K562 (cell line): ENCODE results near the gene HOXA5. TPM values are rescaled to one million over a fixed set of nuclear protein-coding genes. Genes with fewer than 3 reads are reported as not detected.
A peak's percentile ranks its signal among the peaks of the same experiment; 100 is the strongest.

ENCODE experiments used
- EWSR1 ChIP-seq: fragments of 450-650 bp; IDR thresholded peaks from 2 replicates; pipeline ENCODE4 v1.6.1; 2018; ENCODE audit warnings: borderline replicate concordance, mild to moderate bottlenecking, low read depth, moderate library complexity; ENCODE audit not compliant: partially characterized antibody
- FOXJ3 ChIP-seq: sonication (generic); formaldehyde crosslinking; IDR thresholded peaks from 2 replicates; pipeline ENCODE4 v1.4.0; 2020; ENCODE audit warnings: mild to moderate bottlenecking, missing genetic modification reagents
- HBP1 ChIP-seq: fragments of 450-650 bp; formaldehyde crosslinking; IDR thresholded peaks from 2 replicates; pipeline ENCODE4 v1.4.0; 2022; ENCODE audit warnings: missing genetic modification characterization
- IRF9 ChIP-seq: fragments of 450-650 bp; IDR thresholded peaks from 2 replicates; pipeline ENCODE4 v1.6.1; 2016; ENCODE audit warnings: missing biosample characterization, missing genetic modification characterization
- KAT2B ChIP-seq: IDR thresholded peaks from one replicate; pipeline ENCODE4 v1.6.1; 2012; ENCODE audit warnings: low read depth, mild to moderate bottlenecking, control low read depth, inconsistent platforms, low read length, moderate library complexity
- LARP7 ChIP-seq: fragments of 450-650 bp; IDR thresholded peaks from 2 replicates; pipeline ENCODE4 v1.6.1; 2016
- MAZ ChIP-seq, 2 experiments: fragments of 450-650 bp in 1 of 2; sonication (generic) in 1 of 2; formaldehyde crosslinking; IDR thresholded peaks in 1 of 2; conservative IDR thresholded peaks in 1 of 2; 2 replicates each; pipeline versions ENCODE4 v1.4.0 to v1.5.0; 2020; ENCODE audit warnings: mild to moderate bottlenecking in 1 of 2, missing genetic modification reagents in 1 of 2
- NR2F6 ChIP-seq: fragments of 450-650 bp; formaldehyde crosslinking; IDR thresholded peaks from 2 replicates; pipeline ENCODE4 v1.4.0; 2020; ENCODE audit warnings: mild to moderate bottlenecking
- RCOR1 ChIP-seq, 2 experiments: IDR thresholded peaks; 2 replicates each; pipeline ENCODE4 v1.6.1; 2012; ENCODE audit warnings: low read depth in 2 of 2, low read length in 2 of 2, borderline replicate concordance in 1 of 2, improper control_type of control experiment in 1 of 2
- RHOXF2B ChIP-seq: fragments of 250-450 bp; sonication (Bioruptor Pico); conservative IDR thresholded peaks from 2 replicates; pipeline ENCODE4 v1.5.1; 2021
- TGIF2 ChIP-seq: sonication (generic); formaldehyde crosslinking; IDR thresholded peaks from 2 replicates; pipeline ENCODE4 v1.8.1; 2022; ENCODE audit warnings: mild to moderate bottlenecking, missing genetic modification reagents, moderate library complexity
- ZFX ChIP-seq: sonication (generic); formaldehyde crosslinking; IDR thresholded peaks from 2 replicates; pipeline ENCODE4 v1.8.0; 2022; ENCODE audit warnings: mild to moderate bottlenecking, missing genetic modification reagents, moderate library complexity
- ZNF408 ChIP-seq: fragments of 250-450 bp; sonication (Bioruptor Pico); IDR thresholded peaks from 2 replicates; pipeline ENCODE4 v1.4.0; 2020; ENCODE audit warnings: low read depth, mild to moderate bottlenecking, moderate library complexity
- ZNF780A ChIP-seq: fragments of 250-450 bp; sonication (Bioruptor Pico); IDR thresholded peaks from 2 replicates; pipeline ENCODE4 v1.5.0; 2021; ENCODE audit warnings: mild to moderate bottlenecking
- polyA plus RNA-seq, 8 experiments: library from polyadenylated mRNA; depleted of rRNA in 4 of 8; stranded (reverse) in 5 of 8; unstranded in 3 of 8; fragments of >200 nt; fragmentation: Nextera tagmentation in 2 of 8; fragmentation: Illumina TruSeq in 1 of 8; extraction: Ambion mirVana in 2 of 8; extraction: Trizol in 1 of 8; gene quantifications; 2 replicates each; pipeline versions ENCODE4 v1.2.1 to v1.2.3, GENCODE V29; 2011 to 2014; ENCODE audit warnings: inconsistent platforms in 1 of 8, missing spikeins in 1 of 8
- total RNA-seq, 7 experiments: library from RNA; depleted of rRNA in 6 of 7; stranded (reverse); fragments of >200 nt in 6 of 7; fragmentation: Illumina TruSeq in 2 of 7; extraction: Trizol in 2 of 7; gene quantifications; 2 replicates each; pipeline versions ENCODE4 v1.2.1 to v1.2.3, GENCODE V29; 2011 to 2021; ENCODE audit warnings: low replicate concordance in 1 of 7
- TF ChIP-seq, protein P1 (sequence below): fragments of 250-450 bp; sonication (Bioruptor Pico); IDR thresholded peaks from 2 replicates; pipeline ENCODE4 v1.8.0; 2022; ENCODE audit warnings: moderate library complexity, mild to moderate bottlenecking, inconsistent platforms
- TF ChIP-seq, protein P2 (sequence below): IDR thresholded peaks from 2 replicates; pipeline ENCODE4 v1.6.1; 2016; ENCODE audit warnings: missing genetic modification characterization, missing compliant biosample characterization
- TF ChIP-seq, protein P3 (sequence below): sonication (generic); formaldehyde crosslinking; IDR thresholded peaks from 2 replicates; pipeline ENCODE4 v1.8.1; 2022; ENCODE audit warnings: missing genetic modification reagents
- TF ChIP-seq, protein P4 (sequence below): fragments of 450-650 bp; IDR thresholded peaks from 2 replicates; pipeline ENCODE4 v1.6.1; 2016; ENCODE audit warnings: borderline replicate concordance

The HOXA5 gene
- total and polyA plus RNA-seq, 9 of the 15 experiments (the other 6 are each of a cell fraction or from before 2014, with no cell fraction given), result 0.13 TPM; not detected in 8

GRCh38 chr7:27160546-27161213, 17.2 kb upstream of the HOXA5 start (continued):
- TF ChIP-seq HBP1 (CRISPR knock-in tag) (no peak), ZNF408 (CRISPR knock-in tag) (no peak), RHOXF2B (CRISPR knock-in tag) (no peak), MAZ (CRISPR knock-in tag; conservative IDR thresholded peaks at IDR 0.05 in 1 of 2, IDR thresholded peaks at IDR 0.05 in 1 of 2) (peak; percentile 14 to 26; a peak in 1 of 4 replicates), ZNF780A (CRISPR knock-in tag) (no peak), NR2F6 (no peak), IRF9 (no peak), FOXJ3 (CRISPR knock-in tag) (no peak), LARP7 (no peak), RCOR1 (IDR thresholded peaks at IDR 0.05; ENCODE audit: borderline replicate concordance in 1 of 2, low read depth in 2 of 2, low read length in 2 of 2) (peak in 1 of 2 experiments; percentile 45; a peak in 1 of 4 replicates), KAT2B (no peak), ZFX (CRISPR knock-in tag) (no peak), EWSR1 (no peak), TGIF2 (CRISPR knock-in tag) (0 out of 2 replicates have a peak, but pooled peaks have one; percentile 36)
- TF ChIP-seq, protein P1, sequence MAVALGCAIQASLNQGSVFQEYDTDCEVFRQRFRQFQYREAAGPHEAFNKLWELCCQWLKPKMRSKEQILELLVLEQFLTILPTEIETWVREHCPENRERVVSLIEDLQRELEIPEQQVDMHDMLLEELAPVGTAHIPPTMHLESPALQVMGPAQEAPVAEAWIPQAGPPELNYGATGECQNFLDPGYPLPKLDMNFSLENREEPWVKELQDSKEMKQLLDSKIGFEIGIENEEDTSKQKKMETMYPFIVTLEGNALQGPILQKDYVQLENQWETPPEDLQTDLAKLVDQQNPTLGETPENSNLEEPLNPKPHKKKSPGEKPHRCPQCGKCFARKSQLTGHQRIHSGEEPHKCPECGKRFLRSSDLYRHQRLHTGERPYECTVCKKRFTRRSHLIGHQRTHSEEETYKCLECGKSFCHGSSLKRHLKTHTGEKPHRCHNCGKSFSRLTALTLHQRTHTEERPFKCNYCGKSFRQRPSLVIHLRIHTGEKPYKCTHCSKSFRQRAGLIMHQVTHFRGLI (CRISPR knock-in tag), result no peak
- TF ChIP-seq, protein P2, sequence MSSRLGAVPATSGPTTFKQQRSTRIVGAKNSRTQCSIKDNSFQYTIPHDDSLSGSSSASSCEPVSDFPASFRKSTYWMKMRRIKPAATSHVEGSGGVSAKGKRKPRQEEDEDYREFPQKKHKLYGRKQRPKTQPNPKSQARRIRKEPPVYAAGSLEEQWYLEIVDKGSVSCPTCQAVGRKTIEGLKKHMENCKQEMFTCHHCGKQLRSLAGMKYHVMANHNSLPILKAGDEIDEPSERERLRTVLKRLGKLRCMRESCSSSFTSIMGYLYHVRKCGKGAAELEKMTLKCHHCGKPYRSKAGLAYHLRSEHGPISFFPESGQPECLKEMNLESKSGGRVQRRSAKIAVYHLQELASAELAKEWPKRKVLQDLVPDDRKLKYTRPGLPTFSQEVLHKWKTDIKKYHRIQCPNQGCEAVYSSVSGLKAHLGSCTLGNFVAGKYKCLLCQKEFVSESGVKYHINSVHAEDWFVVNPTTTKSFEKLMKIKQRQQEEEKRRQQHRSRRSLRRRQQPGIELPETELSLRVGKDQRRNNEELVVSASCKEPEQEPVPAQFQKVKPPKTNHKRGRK (tag), result no peak
- TF ChIP-seq, protein P3, sequence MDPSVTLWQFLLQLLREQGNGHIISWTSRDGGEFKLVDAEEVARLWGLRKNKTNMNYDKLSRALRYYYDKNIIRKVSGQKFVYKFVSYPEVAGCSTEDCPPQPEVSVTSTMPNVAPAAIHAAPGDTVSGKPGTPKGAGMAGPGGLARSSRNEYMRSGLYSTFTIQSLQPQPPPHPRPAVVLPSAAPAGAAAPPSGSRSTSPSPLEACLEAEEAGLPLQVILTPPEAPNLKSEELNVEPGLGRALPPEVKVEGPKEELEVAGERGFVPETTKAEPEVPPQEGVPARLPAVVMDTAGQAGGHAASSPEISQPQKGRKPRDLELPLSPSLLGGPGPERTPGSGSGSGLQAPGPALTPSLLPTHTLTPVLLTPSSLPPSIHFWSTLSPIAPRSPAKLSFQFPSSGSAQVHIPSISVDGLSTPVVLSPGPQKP (CRISPR knock-in tag), result no peak
- TF ChIP-seq, protein P4, sequence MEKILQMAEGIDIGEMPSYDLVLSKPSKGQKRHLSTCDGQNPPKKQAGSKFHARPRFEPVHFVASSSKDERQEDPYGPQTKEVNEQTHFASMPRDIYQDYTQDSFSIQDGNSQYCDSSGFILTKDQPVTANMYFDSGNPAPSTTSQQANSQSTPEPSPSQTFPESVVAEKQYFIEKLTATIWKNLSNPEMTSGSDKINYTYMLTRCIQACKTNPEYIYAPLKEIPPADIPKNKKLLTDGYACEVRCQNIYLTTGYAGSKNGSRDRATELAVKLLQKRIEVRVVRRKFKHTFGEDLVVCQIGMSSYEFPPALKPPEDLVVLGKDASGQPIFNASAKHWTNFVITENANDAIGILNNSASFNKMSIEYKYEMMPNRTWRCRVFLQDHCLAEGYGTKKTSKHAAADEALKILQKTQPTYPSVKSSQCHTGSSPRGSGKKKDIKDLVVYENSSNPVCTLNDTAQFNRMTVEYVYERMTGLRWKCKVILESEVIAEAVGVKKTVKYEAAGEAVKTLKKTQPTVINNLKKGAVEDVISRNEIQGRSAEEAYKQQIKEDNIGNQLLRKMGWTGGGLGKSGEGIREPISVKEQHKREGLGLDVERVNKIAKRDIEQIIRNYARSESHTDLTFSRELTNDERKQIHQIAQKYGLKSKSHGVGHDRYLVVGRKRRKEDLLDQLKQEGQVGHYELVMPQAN, result no peak
